ENCODE measurements around the gene ITPR1. TPM values are rescaled to one million over a fixed set of nuclear protein-coding genes. Genes with fewer than 3 reads are reported as not detected.

The ITPR1 gene
- total RNA-seq, 1 donor from 2014 or later = 53.1 TPM

DNA sequence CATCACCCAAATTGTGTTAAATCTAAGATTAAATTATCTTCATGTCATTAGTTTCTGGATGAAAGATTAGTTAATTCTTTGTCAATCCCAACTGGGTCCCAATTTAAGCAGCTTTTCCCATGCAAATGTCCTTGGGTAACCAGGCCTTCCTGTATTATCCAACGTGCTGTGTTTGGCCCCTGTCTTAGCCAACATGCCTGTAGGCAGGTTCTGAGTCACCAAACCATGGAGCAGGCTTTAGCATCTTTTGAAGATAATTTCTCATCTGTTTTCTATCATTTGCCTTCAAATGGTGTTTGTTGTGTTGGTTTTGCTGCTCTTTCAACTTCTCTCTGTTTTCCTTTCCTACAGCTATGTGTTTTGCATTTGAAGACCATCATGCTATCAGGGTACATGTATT, 216.2 kb downstream of the ITPR1 start:
- H3K27ac Mint-ChIP-seq (ENCODE audit: unreplicated experiment) = no peak overlapping the region
- DNase-seq (ENCODE audit: low spot score) = no peak
- H3K36me3 Mint-ChIP-seq (ENCODE audit: low read depth, unreplicated experiment) = peaks cover 42% of the 10 kb centered on the region
- H3K4me3 Mint-ChIP-seq (ENCODE audit: unreplicated experiment) = no peak overlapping the region
- no peaks in the 10 kb centered on the region for H3K27me3 Mint-ChIP-seq (ENCODE audit: unreplicated experiment)
- TF ChIP-seq, protein P1, sequence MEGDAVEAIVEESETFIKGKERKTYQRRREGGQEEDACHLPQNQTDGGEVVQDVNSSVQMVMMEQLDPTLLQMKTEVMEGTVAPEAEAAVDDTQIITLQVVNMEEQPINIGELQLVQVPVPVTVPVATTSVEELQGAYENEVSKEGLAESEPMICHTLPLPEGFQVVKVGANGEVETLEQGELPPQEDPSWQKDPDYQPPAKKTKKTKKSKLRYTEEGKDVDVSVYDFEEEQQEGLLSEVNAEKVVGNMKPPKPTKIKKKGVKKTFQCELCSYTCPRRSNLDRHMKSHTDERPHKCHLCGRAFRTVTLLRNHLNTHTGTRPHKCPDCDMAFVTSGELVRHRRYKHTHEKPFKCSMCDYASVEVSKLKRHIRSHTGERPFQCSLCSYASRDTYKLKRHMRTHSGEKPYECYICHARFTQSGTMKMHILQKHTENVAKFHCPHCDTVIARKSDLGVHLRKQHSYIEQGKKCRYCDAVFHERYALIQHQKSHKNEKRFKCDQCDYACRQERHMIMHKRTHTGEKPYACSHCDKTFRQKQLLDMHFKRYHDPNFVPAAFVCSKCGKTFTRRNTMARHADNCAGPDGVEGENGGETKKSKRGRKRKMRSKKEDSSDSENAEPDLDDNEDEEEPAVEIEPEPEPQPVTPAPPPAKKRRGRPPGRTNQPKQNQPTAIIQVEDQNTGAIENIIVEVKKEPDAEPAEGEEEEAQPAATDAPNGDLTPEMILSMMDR (IDR thresholded peaks at IDR 0.05; ENCODE audit: unreplicated experiment) = no peak
- H3K9me3 Mint-ChIP-seq (ENCODE audit: unreplicated experiment) = no peaks in the 10 kb centered on the region
- peaks cover 22% of the 10 kb centered on the region for H3K4me1 Mint-ChIP-seq (ENCODE audit: unreplicated experiment)

DNA sequence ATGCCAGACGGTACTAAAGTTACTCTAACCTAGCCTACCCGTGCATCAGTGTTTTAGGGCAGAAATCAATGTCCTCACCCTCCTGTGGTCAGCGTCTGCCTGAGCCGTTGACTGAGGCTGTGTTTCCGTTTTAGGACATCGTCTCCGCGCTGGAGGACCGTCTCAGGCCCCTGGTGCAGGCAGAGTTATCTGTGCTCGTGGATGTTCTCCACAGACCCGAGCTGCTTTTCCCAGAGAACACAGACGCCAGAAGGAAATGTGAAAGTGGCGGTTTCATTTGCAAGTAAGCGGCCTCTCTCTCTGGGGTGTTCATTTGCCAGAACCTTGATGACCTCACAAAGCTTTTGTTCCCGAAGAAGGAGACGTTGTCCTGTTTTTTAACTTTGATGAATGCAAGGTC, 217.0 kb downstream of the ITPR1 start:
- no peaks in the 10 kb centered on the region for H3K27me3 Mint-ChIP-seq (ENCODE audit: unreplicated experiment)
- peaks cover 15% of the 10 kb centered on the region for H3K4me1 Mint-ChIP-seq (ENCODE audit: unreplicated experiment)
- H3K4me3 Mint-ChIP-seq (ENCODE audit: unreplicated experiment) = no peak overlapping the region
- TF ChIP-seq, protein P1 (IDR thresholded peaks at IDR 0.05; ENCODE audit: unreplicated experiment) = no peak
- no peak for DNase-seq (ENCODE audit: low spot score)
- no peak overlapping the region for H3K27ac Mint-ChIP-seq (ENCODE audit: unreplicated experiment)
- peaks cover 51% of the 10 kb centered on the region for H3K36me3 Mint-ChIP-seq (ENCODE audit: low read depth, unreplicated experiment)
- H3K9me3 Mint-ChIP-seq (ENCODE audit: unreplicated experiment) = no peaks in the 10 kb centered on the region

DNA sequence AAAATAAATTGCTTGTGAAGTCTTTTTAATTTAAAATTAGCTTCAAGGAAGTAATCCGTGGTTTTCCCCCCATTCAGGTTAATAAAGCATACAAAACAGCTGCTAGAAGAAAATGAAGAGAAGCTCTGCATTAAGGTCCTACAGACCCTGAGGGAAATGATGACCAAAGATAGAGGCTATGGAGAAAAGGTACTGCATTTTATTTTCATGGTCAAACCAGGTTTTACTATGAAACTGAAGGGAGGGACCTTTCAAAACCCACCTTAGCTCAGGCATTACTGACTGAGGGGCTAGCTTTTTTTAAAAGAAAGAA, 218.5 kb downstream of the ITPR1 start:
- peaks cover 12% of the 10 kb centered on the region for H3K4me1 Mint-ChIP-seq (ENCODE audit: unreplicated experiment)
- no peak overlapping the region for H3K4me3 Mint-ChIP-seq (ENCODE audit: unreplicated experiment)
- TF ChIP-seq, protein P1 (IDR thresholded peaks at IDR 0.05; ENCODE audit: unreplicated experiment) = peak; percentile 26
- no peaks in the 10 kb centered on the region for H3K9me3 Mint-ChIP-seq (ENCODE audit: unreplicated experiment)
- peaks cover 37% of the 10 kb centered on the region for H3K36me3 Mint-ChIP-seq (ENCODE audit: low read depth, unreplicated experiment)
- no peak overlapping the region for H3K27ac Mint-ChIP-seq (ENCODE audit: unreplicated experiment)
- DNase-seq (ENCODE audit: low spot score) = no peak
- H3K27me3 Mint-ChIP-seq (ENCODE audit: unreplicated experiment) = no peaks in the 10 kb centered on the region

DNA sequence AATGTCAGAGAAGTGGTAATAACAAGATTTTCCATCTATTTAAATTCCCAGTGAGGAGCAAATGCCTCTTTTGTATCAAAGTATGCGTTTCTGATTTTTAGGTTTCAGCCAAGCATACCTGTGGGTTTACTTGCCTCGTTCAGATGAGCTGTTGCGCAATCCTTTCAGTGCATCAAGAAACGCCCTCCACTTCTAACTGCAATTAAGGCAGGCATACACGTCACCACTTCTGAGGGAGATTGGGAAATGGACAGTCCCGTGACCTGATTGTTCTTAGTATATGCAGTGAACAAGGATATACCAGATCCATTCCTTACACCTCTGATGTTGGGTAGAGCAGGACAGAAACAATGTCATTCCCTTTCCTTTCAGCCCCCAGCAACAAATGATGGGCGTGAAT, 219.0 kb downstream of the ITPR1 start:
- Mint-ChIP-seq H3K36me3 (ENCODE audit: low read depth, unreplicated experiment) (peaks cover 34% of the 10 kb centered on the region), H3K27ac (ENCODE audit: unreplicated experiment) (no peak overlapping the region)

DNA sequence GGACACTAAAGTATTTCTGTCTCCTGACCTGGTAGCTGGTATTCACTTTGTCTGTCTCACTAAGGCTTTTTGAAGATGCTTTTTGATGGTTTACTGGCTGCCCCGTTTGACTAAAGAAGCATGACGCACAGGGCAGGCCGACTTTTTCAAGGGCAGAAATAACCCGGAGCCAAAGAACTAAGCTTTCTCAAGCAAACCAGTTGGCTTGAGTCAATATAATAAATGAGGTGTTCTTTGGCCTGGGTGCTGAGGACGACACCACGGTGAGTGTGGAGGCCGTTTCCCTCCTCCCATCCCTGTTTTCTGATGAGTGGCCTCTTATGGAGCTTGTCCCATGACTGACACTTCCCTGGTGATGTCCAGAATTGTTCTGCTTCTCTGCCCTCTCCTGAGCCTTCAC, 220.9 kb downstream of the ITPR1 start:
- Mint-ChIP-seq H3K27me3 (ENCODE audit: unreplicated experiment) (no peaks in the 10 kb centered on the region), H3K4me3 (ENCODE audit: unreplicated experiment) (no peak overlapping the region), H3K9me3 (ENCODE audit: unreplicated experiment) (no peaks in the 10 kb centered on the region), H3K27ac (ENCODE audit: unreplicated experiment) (no peak overlapping the region), H3K36me3 (ENCODE audit: low read depth, unreplicated experiment) (peaks cover 31% of the 10 kb centered on the region), H3K4me1 (ENCODE audit: unreplicated experiment) (no peaks in the 10 kb centered on the region)
- TF ChIP-seq, protein P1 (IDR thresholded peaks at IDR 0.05; ENCODE audit: unreplicated experiment) = no peak
- DNase-seq (ENCODE audit: low spot score) = no peak

More for the DNA sequence above, 219.0 kb downstream of the ITPR1 start:
- Mint-ChIP-seq H3K27me3 (ENCODE audit: unreplicated experiment) (no peaks in the 10 kb centered on the region), H3K9me3 (ENCODE audit: unreplicated experiment) (no peaks in the 10 kb centered on the region), H3K4me3 (ENCODE audit: unreplicated experiment) (no peak overlapping the region), H3K4me1 (ENCODE audit: unreplicated experiment) (peaks cover 12% of the 10 kb centered on the region)
- no peak for DNase-seq (ENCODE audit: low spot score)
- TF ChIP-seq, protein P1 (IDR thresholded peaks at IDR 0.05; ENCODE audit: unreplicated experiment) = no peak
